GM04503 (cell line): ENCODE measurements around the gene SLC25A21.

Experiments
- DNase-seq: peaks from one replicate; pipeline ENCODE4 v3.0.0-alpha.2; 2012; ENCODE audit warnings: low read depth

The SLC25A21 gene

GRCh38 chr14:36766974-36767373, 405.4 kb downstream of the SLC25A21 start:
- no peak for DNase-seq

GRCh38 chr14:36757734-36758601, 414.4 kb downstream of the SLC25A21 start:
- no peak for DNase-seq

- DNase-seq = no peak
Measured at GRCh38 chr14:36756226-36756625, 416.2 kb downstream of the SLC25A21 start.

- DNase-seq = no peak
Measured at GRCh38 chr14:36755756-36756155, 416.6 kb downstream of the SLC25A21 start.

GRCh38 chr14:36751920-36752319, 420.5 kb downstream of the SLC25A21 start:
- no peak for DNase-seq

- no peak for DNase-seq
Measured at GRCh38 chr14:36751106-36751505, 421.3 kb downstream of the SLC25A21 start.

- DNase-seq = no peak
Measured at GRCh38 chr14:36750244-36750643, 422.2 kb downstream of the SLC25A21 start.

GRCh38 chr14:36748610-36749213, 423.7 kb downstream of the SLC25A21 start:
- DNase-seq = no peak

GRCh38 chr14:36747411-36748184, 424.8 kb downstream of the SLC25A21 start:
- no peak for DNase-seq

GRCh38 chr14:36746872-36747271, 425.5 kb downstream of the SLC25A21 start:
- DNase-seq = no peak

GRCh38 chr14:36741858-36742257, 430.5 kb downstream of the SLC25A21 start:
- DNase-seq = no peak

- no peak for DNase-seq
Measured at GRCh38 chr14:36738269-36738668, 434.1 kb downstream of the SLC25A21 start.

GRCh38 chr14:36726128-36726527, 446.3 kb downstream of the SLC25A21 start:
- DNase-seq = no peak

GRCh38 chr14:36724162-36724561, 448.2 kb downstream of the SLC25A21 start:
- no peak for DNase-seq

GRCh38 chr14:36723530-36723929, 448.9 kb downstream of the SLC25A21 start:
- no peak for DNase-seq

GRCh38 chr14:36721877-36722276, 450.5 kb downstream of the SLC25A21 start:
- DNase-seq = no peak

GRCh38 chr14:36720657-36721056, 451.7 kb downstream of the SLC25A21 start:
- DNase-seq = no peak

- no peak for DNase-seq
Measured at GRCh38 chr14:36719823-36720222, 452.6 kb downstream of the SLC25A21 start.

- DNase-seq = no peak
Measured at GRCh38 chr14:36718216-36718615, 454.2 kb downstream of the SLC25A21 start.

GRCh38 chr14:36717363-36717762, 455.0 kb downstream of the SLC25A21 start:
- no peak for DNase-seq

- DNase-seq = no peak
Measured at GRCh38 chr14:36716614-36717184, 455.7 kb downstream of the SLC25A21 start.

- no peak for DNase-seq
Measured at GRCh38 chr14:36713960-36714703, 458.3 kb downstream of the SLC25A21 start.
